GF-D8 (cell line): Measurements from ENCODE around the gene MYO1E.
"Not testable (repeated sequence)": the region's sequence is repeated elsewhere in the genome, so short reads cannot be mapped to it uniquely, and the experiment has no call there.

Experiments
- DNase-seq: peaks from one replicate; lab custom pipeline; 2025; lab: John Stamatoyannopoulos, UW

Gene MYO1E

GRCh38 chr15:59166166-59166565 is 206.5 kb downstream of the MYO1E start:
- DNase-seq = no peak

GRCh38 chr15:59165726-59166125 is 206.9 kb downstream of the MYO1E start:
- DNase-seq = no peak

GRCh38 chr15:59162080-59162479 is 210.6 kb downstream of the MYO1E start:
- not testable (repeated sequence) for DNase-seq

GRCh38 chr15:59160880-59161593 is 211.6 kb downstream of the MYO1E start:
- no peak for DNase-seq

DNA sequence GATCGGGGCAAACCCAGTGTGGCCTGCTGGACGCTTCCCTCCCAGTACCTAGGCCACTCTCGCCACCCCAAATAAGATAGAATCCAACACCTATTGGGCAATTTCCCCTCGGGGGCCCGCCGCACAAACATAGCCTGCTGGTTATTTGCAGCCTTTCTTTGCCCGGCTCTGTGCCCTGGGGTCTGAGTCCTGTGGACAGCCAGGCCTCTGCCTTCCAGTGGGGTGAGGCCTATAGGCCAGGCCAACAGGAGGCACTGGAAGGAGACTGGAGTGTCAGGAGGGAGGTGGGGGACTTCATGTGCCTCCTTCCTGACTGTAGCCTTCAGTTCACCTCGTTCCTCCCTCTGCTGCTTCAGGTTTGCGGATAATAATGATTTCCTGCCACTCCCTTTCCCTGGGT is 213.5 kb downstream of the MYO1E start:
- no peak for DNase-seq

- DNase-seq = no peak
Measured at GRCh38 chr15:59158701-59159034, 214.0 kb downstream of the MYO1E start.

- no peak for DNase-seq
Measured at GRCh38 chr15:59157840-59158700, 214.6 kb downstream of the MYO1E start.

- DNase-seq = no peak
Measured at GRCh38 chr15:59157396-59157795, 215.3 kb downstream of the MYO1E start.

GRCh38 chr15:59155431-59155830 is 217.2 kb downstream of the MYO1E start:
- DNase-seq = no peak

DNA sequence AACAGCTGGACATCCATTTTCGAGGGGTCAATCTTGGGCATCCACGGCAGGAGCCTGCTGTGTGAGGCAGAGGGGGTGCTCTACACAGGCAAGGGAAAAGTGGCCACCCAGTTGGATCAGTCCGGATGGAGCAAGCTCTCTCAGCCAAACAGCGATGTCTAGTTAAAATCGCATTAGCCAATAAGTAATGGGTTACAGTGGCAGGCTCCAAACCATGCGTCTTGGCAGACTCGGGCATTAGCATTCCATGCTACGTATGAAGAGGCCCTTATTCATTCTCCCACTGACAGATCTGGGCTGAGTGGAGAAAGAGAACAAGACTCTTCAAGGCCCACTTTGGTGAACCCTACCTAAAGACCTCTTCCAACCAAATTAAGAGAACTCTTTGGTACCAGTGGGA is 218.4 kb downstream of the MYO1E start:
- no peak for DNase-seq

DNA sequence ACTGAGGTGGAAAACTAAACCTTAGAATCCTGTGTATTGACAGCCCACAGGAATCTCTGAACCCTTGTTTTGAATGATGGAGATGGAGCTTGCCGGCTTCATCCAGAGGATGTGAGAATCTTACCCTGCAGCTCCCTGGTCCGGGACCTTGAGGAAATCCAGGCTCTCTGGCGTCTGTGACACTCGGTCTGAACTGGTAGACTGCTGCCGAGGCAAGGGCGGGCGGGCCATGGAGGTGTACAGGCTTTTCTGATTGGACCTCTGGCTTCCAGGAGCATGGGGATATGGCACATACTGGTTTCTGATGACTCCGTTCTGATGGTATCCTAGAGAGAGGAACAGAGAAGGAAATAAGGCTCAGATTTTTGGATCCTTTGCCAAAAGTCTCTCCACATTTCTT is 219.2 kb downstream of the MYO1E start:
- DNase-seq = no peak

DNA sequence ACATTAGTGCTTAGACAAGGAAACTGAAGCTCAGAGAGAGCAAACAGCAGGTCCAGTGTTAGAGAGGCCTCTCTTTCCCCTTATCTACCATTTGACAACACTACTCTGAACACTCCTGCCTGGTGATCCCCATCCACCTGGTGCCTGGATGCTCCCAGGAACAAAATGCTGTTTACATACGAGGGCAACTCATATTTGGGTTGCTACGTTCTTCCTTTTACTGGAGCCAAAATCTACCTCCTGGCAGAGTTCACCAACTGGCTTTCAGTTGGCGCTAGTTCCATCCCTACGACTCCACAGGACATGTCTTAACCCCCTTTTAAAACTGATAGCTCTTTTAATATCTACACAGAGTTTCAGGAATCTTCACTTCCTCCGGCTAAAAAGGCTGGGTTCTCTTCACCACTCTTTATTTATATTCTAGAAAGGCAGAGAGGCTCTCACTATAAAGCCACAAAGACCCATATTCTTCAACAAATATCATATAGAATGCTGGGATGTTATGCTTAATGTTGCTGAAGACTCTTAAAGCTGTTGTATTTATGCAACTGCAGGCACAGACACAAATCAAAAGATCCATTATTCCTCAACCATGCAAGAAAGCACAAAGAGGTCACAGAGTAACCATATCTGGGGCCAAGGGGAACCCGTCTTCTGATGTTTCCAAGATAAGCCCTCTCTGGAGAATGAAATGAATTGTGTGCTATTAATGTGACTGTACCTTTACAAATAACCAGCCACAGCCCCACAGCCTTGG is 219.8 kb downstream of the MYO1E start:
- no peak for DNase-seq

- DNase-seq = no peak
Measured at GRCh38 chr15:59150185-59150584, 222.5 kb downstream of the MYO1E start.

GRCh38 chr15:59148153-59148833 is 224.4 kb downstream of the MYO1E start:
- DNase-seq = no peak

GRCh38 chr15:59147666-59148065 is 225.0 kb downstream of the MYO1E start:
- DNase-seq = no peak

GRCh38 chr15:59144594-59144993 is 228.1 kb downstream of the MYO1E start:
- DNase-seq = not testable (repeated sequence)

DNA sequence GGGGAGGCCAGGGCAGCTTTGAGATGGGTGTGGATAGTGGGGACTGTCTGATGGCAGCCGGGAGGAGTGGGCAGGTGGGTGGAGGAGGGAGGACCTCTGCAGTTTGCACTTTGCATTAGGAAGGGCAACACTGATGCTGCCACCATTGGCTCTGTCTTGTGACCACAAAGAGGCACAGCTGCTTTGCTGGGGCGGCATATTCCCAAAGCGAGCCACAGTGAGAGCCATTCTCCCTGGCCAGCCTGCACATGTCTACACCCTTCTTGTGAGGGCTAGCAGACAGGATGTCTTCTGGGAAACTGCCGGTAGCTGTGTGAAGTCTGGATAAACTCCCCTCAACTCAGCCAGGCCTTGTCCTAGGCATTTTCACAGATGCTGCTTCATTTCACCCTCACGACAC is 229.4 kb downstream of the MYO1E start:
- no peak for DNase-seq

DNA sequence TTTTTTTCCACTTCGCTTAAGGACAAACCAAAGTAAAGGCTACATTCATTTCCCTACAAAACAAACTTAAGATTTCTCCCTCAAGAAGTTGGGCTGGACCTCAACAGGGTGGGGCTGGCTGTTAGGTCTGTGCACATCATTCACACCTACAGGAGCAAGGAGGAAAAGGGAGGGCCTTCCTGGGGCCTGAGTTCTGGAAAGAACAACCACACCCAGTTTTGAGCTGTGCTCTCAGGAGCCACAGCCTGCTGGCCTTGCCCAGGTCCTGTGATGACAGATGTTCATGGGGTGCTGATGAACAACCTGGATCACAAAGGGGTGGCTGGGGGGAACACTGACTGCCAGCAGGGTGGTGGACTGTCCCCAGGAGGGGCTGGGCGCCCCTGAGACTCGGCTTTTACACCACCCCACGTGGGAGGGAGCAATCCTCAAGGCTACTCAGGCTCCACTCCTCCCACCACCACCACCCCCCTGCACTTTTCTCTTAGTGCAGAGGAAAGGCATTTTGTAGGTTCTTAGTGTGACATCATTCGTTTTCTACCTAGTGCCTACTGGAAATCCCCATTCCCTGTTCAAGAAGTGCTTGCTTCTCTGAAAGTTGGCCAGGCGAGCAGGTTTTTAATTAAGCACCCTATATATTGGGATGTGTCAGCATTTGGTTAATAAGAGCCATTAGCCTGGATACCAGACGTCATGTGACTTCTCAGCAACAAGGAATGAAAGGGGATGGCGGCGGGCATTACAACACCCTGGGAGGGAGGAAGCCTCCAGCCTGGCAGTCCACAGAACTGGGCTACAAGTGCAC is 232.0 kb downstream of the MYO1E start:
- DNase-seq = no peak

DNA sequence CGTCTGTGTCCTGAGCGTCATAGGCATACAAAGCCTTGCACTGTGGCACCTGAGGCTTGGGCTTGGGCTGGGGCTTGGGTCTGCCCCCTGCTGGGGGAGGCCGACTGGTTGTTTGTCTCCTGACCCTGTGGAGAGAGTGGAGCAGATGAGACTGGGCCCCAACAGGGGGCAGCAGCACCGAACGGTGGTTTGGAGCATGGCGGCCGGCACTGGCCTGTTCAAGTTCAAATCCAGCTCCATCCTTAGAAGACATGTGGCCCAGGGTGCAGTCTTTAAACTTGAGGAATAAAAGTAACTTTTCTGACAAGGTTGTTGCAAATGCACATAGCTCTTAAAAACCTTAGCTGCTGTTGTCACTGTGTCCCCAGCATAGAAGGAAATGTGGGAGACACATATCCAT is 234.4 kb downstream of the MYO1E start:
- DNase-seq = no peak

- no peak for DNase-seq
Measured at GRCh38 chr15:59137566-59137965, 235.1 kb downstream of the MYO1E start.

GRCh38 chr15:59133929-59134427 is 238.7 kb downstream of the MYO1E start:
- no peak for DNase-seq
